IMR-90 (cell line): Measurements from ENCODE around the gene GSK3B. TPM values are rescaled to one million over a fixed set of nuclear protein-coding genes. Genes with fewer than 3 reads are reported as not detected.
A peak's percentile ranks its signal among the peaks of the same experiment; 100 is the strongest.

ENCODE experiments used
- ATAC-seq: fragments of 200-7000 bp; cut with Tn5 transposase; 2 replicates; pipeline ENCODE4 v1.9.1; 2020; ENCODE audit warnings: low read depth, mild to moderate bottlenecking, moderate library complexity
- BruUV-seq: library from RNA; stranded (reverse); fragments of 400-500 nt; replicated peaks from 2 replicates; lab custom pipeline; 2021; lab: Mats Ljungman, UMichigan
- CTCF ChIA-PET: fragments of 300-600 bp; formaldehyde crosslinking; extraction: SDS; loops from one replicate; lab custom pipeline; 2021; ENCODE audit warnings: antibody characterized with exemption; lab: Yijun Ruan, JAX
- POLR2A ChIA-PET: fragments of 300-600 bp; sonication (Branson Sonifier 250); formaldehyde crosslinking; loops from one replicate; lab custom pipeline; 2022; ENCODE audit warnings: antibody characterized with exemption; ENCODE audit not compliant: unreplicated experiment; lab: Charles Lee
- DNase-seq: peaks from one replicate; pipeline ENCODE4 v3.0.0; 2013
- H2AFZ ChIP-seq: replicated peaks from 2 replicates; pipeline ENCODE3; 2013; ENCODE audit warnings: low read length, mild to moderate bottlenecking; ENCODE audit not compliant: poor library complexity
- H2AK5ac ChIP-seq: 2 replicates; pipeline ENCODE4 v1.6.1; 2013; ENCODE audit warnings: low read depth, low read length, inconsistent platforms
- H2AK9ac ChIP-seq: replicated peaks from 2 replicates; pipeline ENCODE3; 2013; ENCODE audit warnings: mild to moderate bottlenecking, low read depth, low read length, moderate library complexity; ENCODE audit not compliant: poor library complexity
- H2BK120ac ChIP-seq: 2 replicates; pipeline ENCODE4 v1.6.1; 2013; ENCODE audit warnings: low read depth, low read length, inconsistent platforms
- H2BK15ac ChIP-seq: 3 replicates; pipeline ENCODE4 v1.6.1; 2013; ENCODE audit warnings: low read depth, low read length, inconsistent platforms
- H2BK20ac ChIP-seq: 2 replicates; pipeline ENCODE4 v1.6.1; 2013; ENCODE audit warnings: low read depth, mild to moderate bottlenecking, inconsistent platforms, low read length, moderate library complexity
- H2BK5ac ChIP-seq: 2 replicates; pipeline ENCODE4 v1.6.1; 2013; ENCODE audit warnings: mild to moderate bottlenecking, low read depth, low read length, inconsistent platforms; ENCODE audit not compliant: poor library complexity, severe bottlenecking
- H3K14ac ChIP-seq: replicated peaks from 2 replicates; pipeline ENCODE4 v1.6.1; 2013; ENCODE audit warnings: low read depth, low read length, inconsistent platforms
- H3K18ac ChIP-seq: 2 replicates; pipeline ENCODE4 v1.6.1; 2013; ENCODE audit warnings: low read depth, low read length, control low read depth
- H3K23ac ChIP-seq: 2 replicates; pipeline ENCODE4 v1.6.1; 2013; ENCODE audit warnings: low read depth, low read length, inconsistent platforms
- H3K27ac ChIP-seq: 2 replicates; pipeline ENCODE4 v1.5.1; 2013; ENCODE audit warnings: mild to moderate bottlenecking, control low read depth, low read length; ENCODE audit not compliant: insufficient read depth
- H3K27me3 ChIP-seq: 2 replicates; pipeline ENCODE4 v1.6.1; 2013; ENCODE audit warnings: low read length; ENCODE audit not compliant: control insufficient read depth, insufficient read depth
- H3K36me3 ChIP-seq: 2 replicates; pipeline ENCODE4 v1.6.1; 2013; ENCODE audit warnings: low read length, mixed read lengths; ENCODE audit not compliant: control insufficient read depth, insufficient read depth
- H3K4ac ChIP-seq: 2 replicates; pipeline ENCODE4 v1.6.1; 2013; ENCODE audit warnings: low read depth, low read length, inconsistent platforms
- H3K4me1 ChIP-seq: 2 replicates; pipeline ENCODE4 v1.6.1; 2013; ENCODE audit warnings: low read length, mixed read lengths; ENCODE audit not compliant: control insufficient read depth, insufficient read depth
- H3K4me2 ChIP-seq: 2 replicates; pipeline ENCODE4 v1.6.1; 2013; ENCODE audit warnings: low read depth, mild to moderate bottlenecking, control low read depth, low read length, moderate library complexity
- H3K4me3 ChIP-seq: 2 replicates; pipeline ENCODE4 v1.5.1; 2013; ENCODE audit warnings: low read depth, mild to moderate bottlenecking, control low read depth, low read length, moderate library complexity; ENCODE audit not compliant: insufficient read depth
- H3K56ac ChIP-seq: 2 replicates; pipeline ENCODE4 v1.6.1; 2013; ENCODE audit warnings: low read length, inconsistent platforms; ENCODE audit not compliant: insufficient read depth; ENCODE audit errors: extremely low read depth
- H3K79me1 ChIP-seq, 2 experiments: 2 replicates each; pipeline ENCODE4 v1.6.1; 2013; ENCODE audit warnings: low read length in 2 of 2, inconsistent platforms in 1 of 2, low read depth in 1 of 2
- H3K9ac ChIP-seq: 2 replicates; pipeline ENCODE4 v1.6.1; 2013; ENCODE audit warnings: low read depth, low read length, control low read depth
- H3K9me1 ChIP-seq: 2 replicates; pipeline ENCODE4 v1.6.1; 2013; ENCODE audit warnings: low read length, inconsistent platforms; ENCODE audit not compliant: insufficient read depth
- H3K9me3 ChIP-seq: 2 replicates; pipeline ENCODE4 v1.6.1; 2013; ENCODE audit warnings: low read length; ENCODE audit not compliant: control insufficient read depth, insufficient read depth
- H4K20me1 ChIP-seq: 2 replicates; pipeline ENCODE4 v1.6.1; 2013; ENCODE audit warnings: low read length, inconsistent platforms; ENCODE audit not compliant: insufficient read depth
- H4K5ac ChIP-seq: 2 replicates; pipeline ENCODE4 v1.6.1; 2013; ENCODE audit warnings: mild to moderate bottlenecking, low read depth, low read length, control low read depth
- H4K8ac ChIP-seq, 2 experiments: 2 replicates each; pipeline ENCODE4 v1.6.1; 2013; ENCODE audit warnings: low read depth in 2 of 2, low read length in 2 of 2, control low read depth in 1 of 2, inconsistent platforms in 1 of 2
- H4K91ac ChIP-seq: 2 replicates; pipeline ENCODE4 v1.6.1; 2013; ENCODE audit warnings: low read depth, low read length, inconsistent platforms; ENCODE audit not compliant: insufficient read depth
- BHLHE40 ChIP-seq: fragments of 150-350 bp; IDR thresholded peaks from 2 replicates; pipeline ENCODE4 v1.6.1; 2016; ENCODE audit warnings: mild to moderate bottlenecking, low read depth, low read length
- CEBPB ChIP-seq: IDR thresholded peaks from 2 replicates; pipeline ENCODE4 v1.6.1; 2012; ENCODE audit warnings: low read depth, low read length, improper control_type of control experiment
- CHD1 ChIP-seq: IDR thresholded peaks from 2 replicates; pipeline ENCODE4 v1.6.1; 2012; ENCODE audit warnings: low read depth, low read length, improper control_type of control experiment
- CTCF ChIP-seq: conservative IDR thresholded peaks from 2 replicates; pipeline ENCODE4 v1.5.1; 2012; ENCODE audit warnings: mild to moderate bottlenecking, low read depth, low read length, improper control_type of control experiment
- ELK1 ChIP-seq: fragments of 150-350 bp; IDR thresholded peaks from 2 replicates; pipeline ENCODE4 v1.6.1; 2016; ENCODE audit warnings: low read depth, mild to moderate bottlenecking, low read length, moderate library complexity, borderline replicate concordance
- FOS ChIP-seq: fragments of 150-350 bp; IDR thresholded peaks from 2 replicates; pipeline ENCODE4 v1.6.1; 2016; ENCODE audit warnings: low read depth, low read length
- MAFK ChIP-seq: IDR thresholded peaks from 2 replicates; pipeline ENCODE4 v1.6.1; 2012; ENCODE audit warnings: low read depth, low read length, improper control_type of control experiment
- MAZ ChIP-seq: IDR thresholded peaks from 2 replicates; pipeline ENCODE4 v1.6.1; 2012; ENCODE audit warnings: low read depth, mild to moderate bottlenecking, low read length, improper control_type of control experiment, moderate library complexity, borderline replicate concordance
- MXI1 ChIP-seq: IDR thresholded peaks from 2 replicates; pipeline ENCODE4 v1.6.1; 2012; ENCODE audit warnings: low read depth, mild to moderate bottlenecking, low read length, moderate library complexity, borderline replicate concordance
- NFE2L2 ChIP-seq: fragments of 150-350 bp; IDR thresholded peaks from 2 replicates; pipeline ENCODE4 v1.6.1; 2016; ENCODE audit warnings: low read depth, mild to moderate bottlenecking, low read length
- POLR2A ChIP-seq: IDR thresholded peaks from 2 replicates; pipeline ENCODE4 v1.6.1; 2012; ENCODE audit warnings: mild to moderate bottlenecking, low read depth, low read length
- RAD21 ChIP-seq: IDR thresholded peaks from 2 replicates; pipeline ENCODE4 v1.6.1; 2012; ENCODE audit warnings: low read length, improper control_type of control experiment
- RCOR1 ChIP-seq: IDR thresholded peaks from 2 replicates; pipeline ENCODE4 v1.6.1; 2012; ENCODE audit warnings: mild to moderate bottlenecking, low read length, improper control_type of control experiment; ENCODE audit not compliant: insufficient replicate concordance
- RFX5 ChIP-seq: IDR thresholded peaks from 2 replicates; pipeline ENCODE4 v1.8.0; 2012; ENCODE audit warnings: low read depth, mild to moderate bottlenecking, low read length, moderate library complexity
- SMC3 ChIP-seq: fragments of 150-350 bp; IDR thresholded peaks from 2 replicates; pipeline ENCODE4 v1.6.1; 2016; ENCODE audit warnings: low read depth, mild to moderate bottlenecking, antibody characterized with exemption, low read length, moderate library complexity
- USF2 ChIP-seq: fragments of 150-350 bp; IDR thresholded peaks from 2 replicates; pipeline ENCODE4 v1.6.1; 2017; ENCODE audit warnings: mild to moderate bottlenecking, antibody characterized with exemption, low read length, low read depth
- WGBS, 2 experiments: methylation state at CpG; one replicate each; pipeline versions ENCODE4 v1.1.5 to v1.1.7; 2013; ENCODE audit warnings: missing lambda C conversion rate in 2 of 2; ENCODE audit not compliant: insufficient read length in 1 of 2; ENCODE audit errors: extremely low coverage in 2 of 2; 5-methylcytosine and 5-hydroxymethylcytosine counted together
- dilution Hi-C: fragments of 300-500 bp; cut with HindIII; formaldehyde crosslinking; loops from one replicate; pipeline ENCODE4 v1.14.3; 2018; ENCODE audit warnings: low sequenced_read_pairs; ENCODE audit not compliant: unreplicated experiment
- in situ Hi-C: fragments of 300-500 bp; cut with MboI; formaldehyde crosslinking; loops from 3 replicates; pipeline ENCODE4 v1.14.3; 2019; ENCODE audit warnings: low sequenced_read_pairs, inconsistent platforms, mixed read lengths
- intact Hi-C: fragments of 100-400 bp; cut with micrococcal nuclease; formaldehyde crosslinking; loops from 2 replicates; pipeline ENCODE4 v1.10.0; 2022
- polyA plus RNA-seq, 3 experiments: library from polyadenylated mRNA; depleted of rRNA; stranded (reverse); fragments of >200 nt; gene quantifications; 2 replicates each; pipeline ENCODE4 v1.2.3, GENCODE V29; 2012; ENCODE audit warnings: low replicate concordance in 1 of 3
- total RNA-seq: library from RNA; depleted of rRNA; stranded (reverse); fragments of >200 nt; gene quantifications from 2 replicates; pipeline ENCODE4 v1.2.3, GENCODE V29; 2012

The GSK3B gene
- total and polyA plus RNA-seq, 2 of the 4 experiments (the other 2 are of a cell fraction), result 19.2 to 33.2 TPM

DNA sequence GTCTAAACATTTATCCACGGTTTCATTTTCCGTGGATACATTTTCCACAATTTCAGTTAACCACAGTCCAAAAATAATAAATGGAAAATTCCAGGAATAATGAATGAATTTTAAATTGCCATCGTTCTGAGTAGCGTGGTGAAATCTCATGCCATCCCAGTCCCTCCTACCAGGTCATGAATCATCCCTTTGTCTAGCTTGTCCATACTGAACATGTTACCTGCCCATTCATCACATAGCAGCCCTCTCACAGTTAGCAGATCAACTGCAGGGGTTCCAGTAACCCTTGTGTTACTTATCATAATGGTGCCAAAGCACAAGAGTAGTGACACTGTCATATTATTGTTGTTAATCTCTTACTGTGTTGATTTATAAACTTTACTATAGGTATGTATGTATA is 124.5 kb downstream of the GSK3B start:
- Histone ChIP-seq H2AFZ (no peak overlapping the region), H3K4me2 (no peak overlapping the region), H2BK120ac (no peak overlapping the region), H3K56ac (no peak overlapping the region), H4K5ac (no peak overlapping the region), H3K4me3 (no peak overlapping the region), H3K14ac (no peak overlapping the region), H3K23ac (peak overlapping the region; percentile 47; the same call in 1 of the 2 replicates), H3K4me1 (no peaks in the 10 kb centered on the region), H2BK5ac (no peak overlapping the region), H3K9ac (no peak overlapping the region), H2AK5ac (no peak overlapping the region), H2AK9ac (no peak overlapping the region), H4K91ac (no peak overlapping the region), H3K27ac (no peak overlapping the region), H3K79me1 (peaks cover 20 to 48% of the 10 kb centered on the region in 2 experiments; a peak in 3 of 4 replicates), H3K27me3 (no peaks in the 10 kb centered on the region), H3K4ac (no peak overlapping the region), H4K8ac (no peak overlapping the region), H3K36me3 (no peaks in the 10 kb centered on the region), H3K9me3 (no peaks in the 10 kb centered on the region), H2BK20ac (no peak overlapping the region), H4K20me1 (peaks cover 52% of the 10 kb centered on the region), H3K18ac (no peak overlapping the region), H3K9me1 (peaks cover 5% of the 10 kb centered on the region; the same call in 1 of the 2 replicates), H2BK15ac (no peak overlapping the region)
- no CpG with 5 or more reads among the region's 4 CpGs for WGBS, 2 experiments
- in situ Hi-C loops (no loop called here), intact Hi-C loops (loop anchor here (5.0 kb wide), 1 partner anchor 48 kb away; no protein-coding TSS in a partner anchor), dilution Hi-C loops (no loop called here)
- DNase-seq (no peak), ATAC-seq (no peak)
- ChIA-PET POLR2A (no interaction called here), CTCF (no interaction called here)
- no peak for TF ChIP-seq USF2
- no peak for TF ChIP-seq NFE2L2
- no peak for TF ChIP-seq BHLHE40
- no peak for TF ChIP-seq CEBPB
- TF ChIP-seq POLR2A, result no peak
- TF ChIP-seq RAD21, result no peak
- no peak for TF ChIP-seq MXI1
- TF ChIP-seq MAFK, result no peak
- TF ChIP-seq FOS, result no peak
- no peak for TF ChIP-seq RFX5
- TF ChIP-seq SMC3, result no peak
- TF ChIP-seq MAZ, result no peak
- TF ChIP-seq CTCF, result no peak
- no peak for TF ChIP-seq CHD1
- TF ChIP-seq RCOR1, result no peak
- TF ChIP-seq ELK1, result no peak
- BruUV-seq, result no TSS peak
